Measurements from ENCODE around the gene GPR18. TPM values are rescaled to one million over a fixed set of nuclear protein-coding genes. Genes with fewer than 3 reads are reported as not detected.
A peak's percentile ranks its signal among the peaks of the same experiment; 100 is the strongest.

Gene GPR18
- polyA plus RNA-seq, 3 donors = 1.7 to 3.8 (median 2.2) TPM

DNA sequence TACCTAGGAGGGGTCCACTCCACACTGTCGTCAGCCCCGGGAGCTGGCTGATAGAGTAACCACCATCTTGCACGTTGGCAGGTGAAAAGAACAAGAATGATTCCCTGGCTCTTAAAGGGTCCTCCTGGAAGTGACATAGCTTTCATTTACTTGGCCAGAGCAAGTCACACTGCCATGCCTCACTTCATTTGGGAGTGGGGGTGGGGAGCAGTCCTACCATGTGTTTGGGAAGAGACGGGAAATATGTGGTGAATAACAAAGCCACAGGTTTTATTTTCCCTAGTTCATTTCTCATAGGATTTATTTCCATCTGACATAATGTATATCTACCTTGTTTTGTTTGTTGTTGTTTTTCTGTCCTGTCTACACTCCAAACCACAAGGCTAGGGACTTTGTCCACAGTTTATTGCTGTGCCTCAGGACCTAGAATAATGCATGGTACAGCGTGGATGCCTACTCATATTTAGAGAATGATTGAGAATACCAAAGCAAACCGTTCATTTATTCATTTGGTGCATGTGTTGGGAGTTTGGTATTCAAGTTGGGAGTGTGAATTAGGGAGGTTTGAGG, 30.8 kb downstream of the GPR18 start:
- Mint-ChIP-seq H3K4me3 (peak overlapping the region in 1 of 2 donors; percentile 5), H3K27ac (peak overlapping the region; percentile 87 to 98 (median 94)), H3K36me3 (peaks cover 6 to 12% of the 10 kb centered on the region in 2 donors), H3K4me1 (peaks cover 91% of the 10 kb centered on the region), H3K27me3 (ENCODE audit: low read depth in 3 of 3) (peaks cover 0 to 3% (median 0%) of the 10 kb centered on the region in 3 donors), H3K9me3 (no peaks in the 10 kb centered on the region)
- Histone ChIP-seq H3K4me3 (replicated peaks in 1 of 3; ENCODE audit: low read depth in 2 of 3, low read length in 3 of 3) (peak overlapping the region in 1 of 3 experiments; percentile 9), H3K79me2 (ENCODE audit: insufficient read depth, low read length) (peaks cover 100% of the 10 kb centered on the region), H3K27ac (ENCODE audit: low read depth in 1 of 2, low read length in 2 of 2) (peak overlapping the region; percentile 65 to 88), H3K27me3 (ENCODE audit: control insufficient read depth in 2 of 2, insufficient read depth in 2 of 2, low read length in 2 of 2) (no peaks in the 10 kb centered on the region), H3K9ac (ENCODE audit: insufficient read depth, low read length, poor library complexity, severe bottlenecking) (peak overlapping the region; percentile 22), H3K4me1 (ENCODE audit: control insufficient read depth in 1 of 2, insufficient read depth in 2 of 2, low read length in 2 of 2) (peaks cover 85 to 100% of the 10 kb centered on the region in 2 donors), H4K20me1 (ENCODE audit: insufficient read depth, low read length) (peaks cover 10% of the 10 kb centered on the region), H2AFZ (ENCODE audit: insufficient read depth, low read depth, low read length, poor library complexity, severe bottlenecking) (no peak overlapping the region), H3K36me3 (replicated peaks in 1 of 2; ENCODE audit: control insufficient read depth in 1 of 2, insufficient read depth in 2 of 2, low read length in 2 of 2) (peaks cover 0 to 4% of the 10 kb centered on the region in 2 donors), H3K4me2 (replicated peaks; ENCODE audit: extremely low read depth, low read length, poor library complexity, severe bottlenecking) (peak overlapping the region; percentile 27), H3K9me3 (replicated peaks in 1 of 2; ENCODE audit: control insufficient read depth in 1 of 2, insufficient read depth in 1 of 2, low read length in 2 of 2) (no peaks in the 10 kb centered on the region)
- WGBS (ENCODE audit: insufficient coverage) = 88% methylated on average over 5 of the region's 6 CpGs
- intact Hi-C loops (cut with micrococcal nuclease) = loop anchor here (5.0 to 10.0 kb wide), 2 partner anchors 35 to 653 kb away; partner anchors contain the start of gene STK24 (in 1 of the 2)
- no peak for DNase-seq
- TF ChIP-seq, protein P1, sequence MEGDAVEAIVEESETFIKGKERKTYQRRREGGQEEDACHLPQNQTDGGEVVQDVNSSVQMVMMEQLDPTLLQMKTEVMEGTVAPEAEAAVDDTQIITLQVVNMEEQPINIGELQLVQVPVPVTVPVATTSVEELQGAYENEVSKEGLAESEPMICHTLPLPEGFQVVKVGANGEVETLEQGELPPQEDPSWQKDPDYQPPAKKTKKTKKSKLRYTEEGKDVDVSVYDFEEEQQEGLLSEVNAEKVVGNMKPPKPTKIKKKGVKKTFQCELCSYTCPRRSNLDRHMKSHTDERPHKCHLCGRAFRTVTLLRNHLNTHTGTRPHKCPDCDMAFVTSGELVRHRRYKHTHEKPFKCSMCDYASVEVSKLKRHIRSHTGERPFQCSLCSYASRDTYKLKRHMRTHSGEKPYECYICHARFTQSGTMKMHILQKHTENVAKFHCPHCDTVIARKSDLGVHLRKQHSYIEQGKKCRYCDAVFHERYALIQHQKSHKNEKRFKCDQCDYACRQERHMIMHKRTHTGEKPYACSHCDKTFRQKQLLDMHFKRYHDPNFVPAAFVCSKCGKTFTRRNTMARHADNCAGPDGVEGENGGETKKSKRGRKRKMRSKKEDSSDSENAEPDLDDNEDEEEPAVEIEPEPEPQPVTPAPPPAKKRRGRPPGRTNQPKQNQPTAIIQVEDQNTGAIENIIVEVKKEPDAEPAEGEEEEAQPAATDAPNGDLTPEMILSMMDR (IDR thresholded peaks at IDR 0.05) = no peak

DNA sequence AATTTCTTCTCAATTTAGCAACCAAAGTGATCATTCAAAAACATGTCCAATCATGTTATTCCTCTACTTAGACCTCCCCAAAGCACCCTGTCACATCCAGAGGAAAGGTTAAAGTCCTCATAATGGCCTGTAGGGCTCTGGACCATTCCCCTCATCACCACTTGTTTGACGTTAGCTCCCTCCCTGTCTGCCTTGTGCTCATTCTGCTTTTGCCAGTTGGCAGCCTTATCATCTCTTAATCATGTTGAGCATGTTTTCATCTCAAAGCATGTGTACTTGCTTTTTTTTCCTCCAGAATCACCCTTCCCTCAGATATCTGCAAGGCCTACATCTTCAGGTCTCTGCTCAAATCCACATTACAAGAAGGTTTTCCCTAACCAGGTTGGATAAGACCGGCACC, 31.7 kb downstream of the GPR18 start:
- Mint-ChIP-seq H3K36me3 (peaks cover 13 to 20% of the 10 kb centered on the region in 2 donors), H3K27ac (peak overlapping the region; percentile 87 to 98 (median 94)), H3K27me3 (ENCODE audit: low read depth in 3 of 3) (peaks cover 0 to 3% (median 0%) of the 10 kb centered on the region in 3 donors), H3K4me3 (no peak overlapping the region), H3K4me1 (peaks cover 93% of the 10 kb centered on the region), H3K9me3 (no peaks in the 10 kb centered on the region)
- no peak overlapping the region for H2AFZ ChIP-seq (ENCODE audit: insufficient read depth, low read depth, low read length, poor library complexity, severe bottlenecking)
- TF ChIP-seq, protein P1 (IDR thresholded peaks at IDR 0.05) = no peak
- H4K20me1 ChIP-seq (ENCODE audit: insufficient read depth, low read length) = peaks cover 14% of the 10 kb centered on the region
- intact Hi-C loops (cut with micrococcal nuclease) = loop anchor here (5.0 to 10.0 kb wide), 2 partner anchors 36 to 652 kb away; partner anchors contain the start of gene STK24 (in 1 of the 2)
- H3K27ac ChIP-seq (ENCODE audit: low read depth in 1 of 2, low read length in 2 of 2) = peak overlapping the region in 1 of 2 donors; percentile 88
- DNase-seq = no peak
- no peaks in the 10 kb centered on the region for H3K27me3 ChIP-seq (ENCODE audit: control insufficient read depth in 2 of 2, insufficient read depth in 2 of 2, low read length in 2 of 2)
- no peak overlapping the region for H3K9ac ChIP-seq (ENCODE audit: insufficient read depth, low read length, poor library complexity, severe bottlenecking)
- no peaks in the 10 kb centered on the region for H3K9me3 ChIP-seq (replicated peaks in 1 of 2; ENCODE audit: control insufficient read depth in 1 of 2, insufficient read depth in 1 of 2, low read length in 2 of 2)
- peaks cover 100% of the 10 kb centered on the region for H3K79me2 ChIP-seq (ENCODE audit: insufficient read depth, low read length)
- H3K4me2 ChIP-seq (replicated peaks; ENCODE audit: extremely low read depth, low read length, poor library complexity, severe bottlenecking) = peak overlapping the region; percentile 62
- no peak overlapping the region for H3K4me3 ChIP-seq (replicated peaks in 1 of 3; ENCODE audit: low read depth in 2 of 3, low read length in 3 of 3)
- peaks cover 4% of the 10 kb centered on the region in 2 donors for H3K36me3 ChIP-seq (replicated peaks in 1 of 2; ENCODE audit: control insufficient read depth in 1 of 2, insufficient read depth in 2 of 2, low read length in 2 of 2)
- peaks cover 84 to 91% of the 10 kb centered on the region in 2 donors for H3K4me1 ChIP-seq (ENCODE audit: control insufficient read depth in 1 of 2, insufficient read depth in 2 of 2, low read length in 2 of 2)
- WGBS (ENCODE audit: insufficient coverage) = 57% methylated on average over 1 of the region's 2 CpGs

All from CD14-positive monocyte (primary cell).